ENCODE measurements around the gene RMND5B.
"Not testable (repeated sequence)": the region's sequence is repeated elsewhere in the genome, so short reads cannot be mapped to it uniquely, and the experiment has no call there.

Gene RMND5B

GRCh38 chr5:178130576-178131445 lies at the start of gene RMND5B:
Gene RMND5B, plus strand, starts transcription at chr5:178131014. Its CDS starts 7,106 bp downstream, at chr5:178138120.
- peak; percentile 77 for DNase-seq (ENCODE audit: low read depth)

- no peak for DNase-seq (ENCODE audit: low read depth)
Observed at GRCh38 chr5:178081571-178082243, 49.1 kb upstream of the RMND5B start.

- DNase-seq (ENCODE audit: low read depth) = no peak
Observed at GRCh38 chr5:178083922-178084321, 46.9 kb upstream of the RMND5B start.

GRCh38 chr5:178085316-178085715 lies 45.5 kb upstream of the RMND5B start:
- no peak for DNase-seq (ENCODE audit: low read depth)

- DNase-seq (ENCODE audit: low read depth) = no peak
Observed at GRCh38 chr5:178086266-178086665, 44.5 kb upstream of the RMND5B start.

- not testable (repeated sequence) for DNase-seq (ENCODE audit: low read depth)
Observed at GRCh38 chr5:178087199-178087598, 43.6 kb upstream of the RMND5B start.

- no peak for DNase-seq (ENCODE audit: low read depth)
Observed at GRCh38 chr5:178090856-178091255, 40.0 kb upstream of the RMND5B start.

- DNase-seq (ENCODE audit: low read depth) = no peak
Observed at GRCh38 chr5:178093134-178093533, 37.7 kb upstream of the RMND5B start.

- no peak for DNase-seq (ENCODE audit: low read depth)
Observed at GRCh38 chr5:178094345-178094744, 36.5 kb upstream of the RMND5B start.

GRCh38 chr5:178098685-178099084 lies 32.1 kb upstream of the RMND5B start:
- DNase-seq (ENCODE audit: low read depth) = no peak

- no peak for DNase-seq (ENCODE audit: low read depth)
Observed at GRCh38 chr5:178103612-178104011, 27.2 kb upstream of the RMND5B start.

- no peak for DNase-seq (ENCODE audit: low read depth)
Observed at GRCh38 chr5:178104492-178104891, 26.3 kb upstream of the RMND5B start.

- no peak for DNase-seq (ENCODE audit: low read depth)
Observed at GRCh38 chr5:178106086-178106485, 24.7 kb upstream of the RMND5B start.

- DNase-seq (ENCODE audit: low read depth) = no peak
Observed at GRCh38 chr5:178106556-178107239, 24.1 kb upstream of the RMND5B start.

- no peak for DNase-seq (ENCODE audit: low read depth)
Observed at GRCh38 chr5:178107756-178108310, 23.0 kb upstream of the RMND5B start.

- DNase-seq (ENCODE audit: low read depth) = no peak
Observed at GRCh38 chr5:178108446-178108845, 22.4 kb upstream of the RMND5B start.

- no peak for DNase-seq (ENCODE audit: low read depth)
Observed at GRCh38 chr5:178108966-178109365, 21.8 kb upstream of the RMND5B start.

GRCh38 chr5:178110511-178110910 lies 20.3 kb upstream of the RMND5B start:
- no peak for DNase-seq (ENCODE audit: low read depth)

- no peak for DNase-seq (ENCODE audit: low read depth)
Observed at GRCh38 chr5:178111925-178112324, 18.9 kb upstream of the RMND5B start.

GRCh38 chr5:178112545-178112944 lies 18.3 kb upstream of the RMND5B start:
- DNase-seq (ENCODE audit: low read depth) = no peak

- peak; percentile 78 for DNase-seq (ENCODE audit: low read depth)
Observed at GRCh38 chr5:178113141-178113787, 17.6 kb upstream of the RMND5B start, which contains the start of gene N4BP3. Gene N4BP3, plus strand, starts transcription at chr5:178113532. Its CDS starts 6,052 bp downstream, at chr5:178119584.

GRCh38 chr5:178113841-178114324 lies 16.9 kb upstream of the RMND5B start:
- DNase-seq (ENCODE audit: low read depth) = no peak

Data from activated T-helper 1 cell treated with Interleukin-2 at 50 U/mL for 16 hours (primary cell).